Fibroblast of lung (primary cell): ENCODE results near the gene RNF145.

ENCODE experiments used
- CTCF ChIP-seq, 2 donors: IDR thresholded peaks in 1 of 2; conservative IDR thresholded peaks in 1 of 2; 1 replicate in 1 of 2; 2 replicates in 1 of 2; pipeline ENCODE4 v1.5.1; 2011 to 2012; ENCODE audit warnings: low read length in 2 of 2, control low read depth in 1 of 2, inconsistent platforms in 1 of 2, low read depth in 1 of 2, mild to moderate bottlenecking in 1 of 2
- EZH2 ChIP-seq: IDR thresholded peaks from 2 replicates; pipeline ENCODE4 v1.5.1; 2012; ENCODE audit warnings: low read length, control low read depth, mild to moderate bottlenecking; ENCODE audit errors: missing control alignments

GRCh38 chr5:159199225-159199624 is 10.1 kb downstream of the RNF145 start:
- no peak for TF ChIP-seq CTCF (conservative IDR thresholded peaks at IDR 0.05 in 1 of 2, IDR thresholded peaks at IDR 0.05 in 1 of 2; ENCODE audit: low read depth in 1 of 2, low read length in 2 of 2)
- TF ChIP-seq EZH2 = no peak
